KOPT-K1 (cell line): ENCODE measurements around the gene DNAJC1.
"Not testable (repeated sequence)": the region's sequence is repeated elsewhere in the genome, so short reads cannot be mapped to it uniquely, and the experiment has no call there.

Experiments
- H3K27ac ChIP-seq: fragments of 200-600 bp; sonication (generic); 2 replicates; pipeline ENCODE4 v1.5.1; 2016; ENCODE audit warnings: antibody characterized with exemption, mild to moderate bottlenecking, low read depth, low read length; ENCODE audit not compliant: poor library complexity, severe bottlenecking
- H3K36me3 ChIP-seq: fragments of 200-600 bp; sonication (generic); 2 replicates; pipeline ENCODE4 v1.5.1; 2017; ENCODE audit warnings: antibody characterized with exemption, mild to moderate bottlenecking, low read length, moderate library complexity; ENCODE audit not compliant: insufficient read depth
- H3K9me3 ChIP-seq: fragments of 200-600 bp; sonication (generic); 2 replicates; pipeline ENCODE4 v1.5.1; 2017; ENCODE audit warnings: antibody characterized with exemption, low read length, mild to moderate bottlenecking; ENCODE audit not compliant: insufficient read depth, poor library complexity, severe bottlenecking

The DNAJC1 gene

DNA sequence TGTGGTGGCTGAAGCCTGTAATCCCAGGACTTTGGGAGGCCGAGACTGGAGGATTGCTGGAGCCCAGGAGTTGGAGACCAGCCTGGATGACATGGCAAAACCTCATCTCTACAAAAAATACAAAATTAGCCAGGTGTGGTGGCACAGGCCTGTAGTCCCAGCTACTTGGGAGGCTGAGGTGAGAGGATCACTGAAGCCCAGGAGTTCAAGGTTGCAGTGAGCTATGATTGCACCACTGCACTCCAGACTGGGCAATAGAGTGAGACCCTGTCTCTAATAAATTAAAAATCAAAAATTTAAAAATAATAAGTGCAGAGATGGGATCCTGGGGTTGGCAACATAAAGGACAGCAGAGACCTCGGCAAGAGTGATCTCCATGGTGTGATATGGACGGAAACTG is 17.6 kb upstream of the DNAJC1 start:
- H3K36me3 ChIP-seq, H3K27ac ChIP-seq, H3K9me3 ChIP-seq: not testable (repeated sequence)

- no peak overlapping the region for H3K27ac ChIP-seq
These were observed 13.9 kb upstream of the DNAJC1 start for GRCh38 chr10:22017283-22018020.

GRCh38 chr10:22016046-22016705 is 12.6 kb upstream of the DNAJC1 start:
- Histone ChIP-seq H3K36me3 (no peaks in the 10 kb centered on the region), H3K27ac (no peak overlapping the region), H3K9me3 (peaks cover 5% of the 10 kb centered on the region)

More at GRCh38 chr10:22017283-22018020, 13.9 kb upstream of the DNAJC1 start:
- H3K36me3 ChIP-seq: no peaks in the 10 kb centered on the region
- H3K9me3 ChIP-seq: peaks cover 5% of the 10 kb centered on the region

DNA sequence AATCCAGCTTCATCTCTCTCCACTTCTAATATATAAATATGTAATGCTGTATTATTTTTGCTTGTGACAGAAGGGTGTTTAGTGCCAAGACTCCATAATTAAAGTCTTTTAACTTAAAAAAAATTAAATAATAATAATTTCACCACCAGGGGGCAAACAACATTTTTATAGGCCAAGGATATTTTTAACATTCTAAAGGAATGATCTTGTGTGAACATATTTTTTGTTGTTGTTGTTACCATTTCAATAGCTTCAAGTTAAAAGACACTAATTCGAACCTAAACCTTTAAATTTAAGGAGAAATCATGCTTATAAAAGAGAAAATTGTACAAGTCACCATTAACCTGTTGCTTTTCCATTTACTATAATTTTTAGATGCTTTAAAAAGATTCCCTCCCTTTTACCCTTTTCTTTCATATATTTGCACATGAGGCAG is 7.5 kb upstream of the DNAJC1 start:
- Histone ChIP-seq H3K9me3 (peaks cover 8% of the 10 kb centered on the region), H3K27ac (no peak overlapping the region), H3K36me3 (no peaks in the 10 kb centered on the region)

DNA sequence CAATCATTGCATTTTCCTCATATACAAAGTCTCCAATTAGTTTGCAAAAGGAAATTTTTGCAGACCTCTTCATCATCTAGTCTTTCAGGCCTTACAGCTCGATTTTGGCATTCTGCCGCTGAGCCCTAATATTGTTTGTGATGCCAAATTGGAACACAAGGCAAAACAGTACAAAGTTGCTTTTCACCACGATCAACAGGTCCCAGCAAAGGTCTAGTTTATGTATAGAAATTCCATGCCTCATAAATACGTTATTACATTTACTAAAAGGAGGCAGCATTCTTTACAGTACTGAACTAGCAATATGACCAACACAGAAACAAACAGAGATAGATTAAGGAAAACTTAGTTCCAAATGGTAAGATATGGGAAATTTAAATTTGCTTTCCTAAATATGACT is 7.0 kb upstream of the DNAJC1 start:
- peaks cover 8% of the 10 kb centered on the region for H3K9me3 ChIP-seq
- no peak overlapping the region for H3K27ac ChIP-seq

DNA sequence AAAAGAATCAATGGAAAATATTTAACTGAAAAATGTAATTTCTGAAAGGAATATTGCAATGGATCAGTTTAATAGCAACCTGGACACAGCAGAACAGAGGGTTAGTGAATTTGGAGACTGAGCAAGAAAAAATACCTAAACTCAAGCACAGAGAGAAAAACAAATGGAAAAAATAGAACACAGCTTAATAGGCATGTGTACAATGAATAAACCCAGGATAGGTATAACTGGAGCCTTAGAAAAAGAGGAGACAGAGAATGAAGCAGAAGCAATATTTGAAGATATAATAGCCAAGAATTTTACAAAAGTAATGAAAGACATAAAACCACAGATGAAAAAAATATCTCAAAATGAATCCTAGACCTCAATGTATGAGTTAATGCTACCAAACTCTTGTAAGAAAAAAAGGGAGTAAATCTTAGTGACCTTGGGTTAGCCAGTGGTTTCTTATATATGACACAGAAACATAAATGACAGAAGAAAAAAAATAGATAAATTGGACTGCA is 2.9 kb upstream of the DNAJC1 start:
- Histone ChIP-seq H3K36me3 (no peaks in the 10 kb centered on the region), H3K27ac (no peak overlapping the region)

More for the DNA sequence above, 7.0 kb upstream of the DNAJC1 start:
- H3K36me3 ChIP-seq: no peaks in the 10 kb centered on the region

GRCh38 chr10:22005763-22006162 is 2.2 kb upstream of the DNAJC1 start:
- H3K27ac ChIP-seq: no peak overlapping the region
- peaks cover 8% of the 10 kb centered on the region for H3K9me3 ChIP-seq
- no peaks in the 10 kb centered on the region for H3K36me3 ChIP-seq

More for the DNA sequence above, 2.9 kb upstream of the DNAJC1 start:
- H3K9me3 ChIP-seq: peaks cover 8% of the 10 kb centered on the region

GRCh38 chr10:22003964-22004281 is 393 bp upstream of the DNAJC1 start:
- H3K9me3 ChIP-seq: peaks cover 8% of the 10 kb centered on the region
- peak overlapping the region; percentile 71 for H3K27ac ChIP-seq
- H3K36me3 ChIP-seq: no peaks in the 10 kb centered on the region

DNA sequence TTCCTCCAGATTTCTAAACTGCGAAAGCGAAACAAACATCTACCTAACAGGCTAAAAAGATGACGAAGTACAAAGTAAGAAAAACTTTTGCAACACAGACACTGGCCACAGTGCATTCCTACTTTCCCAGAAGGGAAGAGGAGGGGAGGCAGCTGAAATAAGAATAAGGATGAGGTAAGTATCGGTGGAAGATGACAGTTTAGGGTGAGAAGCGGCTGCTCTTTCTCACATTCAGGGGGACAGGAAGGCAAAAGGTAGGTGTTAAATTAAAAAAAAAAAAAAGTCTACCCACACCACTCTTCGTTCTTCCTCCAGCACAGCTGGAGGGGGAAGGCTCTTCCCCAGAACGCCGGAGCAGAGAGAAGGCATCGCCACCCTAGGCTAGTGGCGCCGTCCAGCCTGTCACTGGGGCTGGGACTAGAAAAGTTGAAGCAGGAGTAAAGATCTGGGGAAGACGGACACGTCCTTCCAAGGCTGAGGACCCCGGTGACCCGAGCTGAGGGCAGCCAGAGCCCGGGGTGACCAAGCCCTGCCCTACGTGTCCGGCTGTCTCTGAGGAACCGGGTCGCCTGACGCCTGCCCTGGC is 846 bp downstream of the DNAJC1 start:
- peaks cover 8% of the 10 kb centered on the region for H3K9me3 ChIP-seq
- no peaks in the 10 kb centered on the region for H3K36me3 ChIP-seq
- H3K27ac ChIP-seq: peak overlapping the region; percentile 71

- Histone ChIP-seq H3K9me3 (no peaks in the 10 kb centered on the region), H3K36me3 (no peaks in the 10 kb centered on the region), H3K27ac (no peak overlapping the region)
These were observed 8.0 kb downstream of the DNAJC1 start for GRCh38 chr10:21995557-21995956.

DNA sequence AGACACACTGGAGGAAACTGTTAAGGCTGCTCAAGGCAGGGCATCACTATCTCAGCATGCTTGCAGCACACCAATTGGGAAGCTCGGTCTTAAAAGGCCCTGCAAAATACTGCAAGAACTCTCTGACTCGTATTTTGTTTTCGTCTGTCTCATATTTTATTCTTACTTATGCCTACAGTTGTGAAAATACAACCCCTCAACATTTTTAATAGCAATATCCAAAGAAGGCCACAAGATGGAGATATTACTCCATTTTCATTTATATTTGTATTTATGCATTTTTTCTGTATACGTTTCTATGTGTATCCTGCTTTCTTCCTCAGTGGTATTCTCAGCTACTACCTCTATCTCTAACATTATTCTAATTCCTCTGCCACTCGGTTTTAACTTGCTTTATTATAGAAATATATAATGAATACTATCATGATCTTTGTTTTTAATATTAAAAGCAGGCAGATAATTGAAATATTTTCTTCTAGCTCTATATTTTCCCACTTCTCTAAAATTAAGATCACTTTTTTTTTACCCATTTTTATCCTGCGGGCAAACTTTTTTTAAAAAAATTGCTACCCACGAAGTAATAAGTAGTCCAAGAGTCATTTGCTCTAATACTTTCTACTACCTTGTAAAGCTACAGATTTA is 10.0 kb downstream of the DNAJC1 start:
- H3K27ac ChIP-seq: no peak overlapping the region
- no peaks in the 10 kb centered on the region for H3K9me3 ChIP-seq
- no peaks in the 10 kb centered on the region for H3K36me3 ChIP-seq

- Histone ChIP-seq H3K36me3 (no peaks in the 10 kb centered on the region), H3K27ac (no peak overlapping the region), H3K9me3 (peaks cover 2% of the 10 kb centered on the region)
These were observed 11.7 kb downstream of the DNAJC1 start for GRCh38 chr10:21991785-21992184.

DNA sequence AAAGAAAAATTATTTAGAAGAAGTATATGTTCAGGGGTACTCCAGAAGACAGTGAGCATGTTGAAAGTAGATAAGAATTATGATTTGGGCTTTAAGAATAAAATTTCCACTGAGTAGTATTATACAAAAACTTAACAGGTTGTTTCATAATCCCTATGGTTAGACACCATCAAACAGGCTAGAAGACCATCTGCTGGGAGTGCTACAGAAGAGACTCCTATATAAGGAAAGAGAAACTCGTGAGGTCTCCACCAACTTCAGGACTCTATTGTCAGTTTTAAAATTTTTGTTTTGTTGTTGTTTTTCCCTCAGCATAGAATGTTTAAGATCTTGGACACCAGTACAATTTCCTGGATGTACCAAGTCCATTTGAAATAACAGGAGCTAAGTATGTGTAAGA is 13.1 kb downstream of the DNAJC1 start:
- no peaks in the 10 kb centered on the region for H3K36me3 ChIP-seq
- H3K9me3 ChIP-seq: peaks cover 13% of the 10 kb centered on the region
- H3K27ac ChIP-seq: no peak overlapping the region

DNA sequence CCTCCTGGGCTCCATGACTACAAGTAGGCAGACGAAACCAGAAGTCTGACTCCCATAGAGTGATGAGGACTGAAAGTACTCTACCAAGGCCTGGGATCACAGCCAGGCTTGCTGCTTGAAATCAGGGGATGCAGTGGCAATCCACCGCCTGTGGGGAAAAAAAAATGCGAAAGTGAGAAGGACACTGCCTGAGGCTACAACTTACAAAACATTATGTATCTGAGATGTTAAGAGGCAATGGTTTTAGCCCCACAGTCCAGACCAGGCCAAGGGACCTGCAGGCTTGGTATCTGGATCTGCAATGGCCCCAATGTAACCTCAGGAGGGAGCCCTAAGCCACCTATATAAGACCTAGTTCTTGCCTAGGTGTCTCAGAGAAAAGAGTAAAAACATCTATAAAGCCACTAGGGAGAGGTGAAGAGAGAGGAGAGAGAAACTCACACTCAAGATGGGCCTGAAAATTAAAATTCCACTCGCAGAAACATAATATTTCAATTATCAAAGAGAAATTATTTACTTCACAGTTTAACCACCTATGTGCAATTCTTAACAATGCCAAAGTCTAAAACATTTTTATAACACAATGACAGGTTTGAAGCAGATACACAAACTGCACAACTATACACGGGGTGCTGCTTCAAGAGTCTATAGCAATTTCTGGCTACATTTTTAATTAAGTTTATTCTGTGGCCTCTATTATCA is 13.9 kb downstream of the DNAJC1 start:
- H3K36me3 ChIP-seq: no peaks in the 10 kb centered on the region
- H3K27ac ChIP-seq: no peak overlapping the region

GRCh38 chr10:21985541-21985940 is 18.0 kb downstream of the DNAJC1 start:
- H3K9me3 ChIP-seq: peaks cover 13% of the 10 kb centered on the region
- no peak overlapping the region for H3K27ac ChIP-seq
- H3K36me3 ChIP-seq: no peaks in the 10 kb centered on the region

More for the DNA sequence above, 13.9 kb downstream of the DNAJC1 start:
- peaks cover 13% of the 10 kb centered on the region for H3K9me3 ChIP-seq
